Common myeloid progenitor, CD34-positive (primary cell): ENCODE data around the gene MPND.

Experiments used
- CTCF ChIA-PET: fragments of 350-600 bp; sonication (Branson Sonifier 250); formaldehyde crosslinking; loops from one replicate; lab custom pipeline; 2021; ENCODE audit warnings: antibody characterized with exemption; lab: Charles Lee
- POLR2A ChIA-PET: fragments of 350-600 bp; sonication (Branson Sonifier 250); formaldehyde crosslinking; loops from one replicate; lab custom pipeline; 2021; ENCODE audit warnings: antibody characterized with exemption; lab: Charles Lee
- DNase-seq, 3 donors: peaks; one replicate each; pipeline versions ENCODE4 v3.0.0 to v3.0.0-alpha.2; 2013
- H3K27ac ChIP-seq, 2 experiments: 1 replicate in 1 of 2; 2 replicates in 1 of 2; pipeline ENCODE4 v1.7.0; 2013; ENCODE audit warnings: inconsistent platforms in 2 of 2, low read length in 2 of 2, mild to moderate bottlenecking in 2 of 2, low read depth in 1 of 2, moderate library complexity in 1 of 2; ENCODE audit not compliant: severe bottlenecking in 2 of 2, insufficient read depth in 1 of 2, poor library complexity in 1 of 2
- H3K27me3 ChIP-seq, 5 experiments: replicated peaks in 2 of 5; 1 replicate in 3 of 5; 2 replicates in 2 of 5; pipeline versions ENCODE4 v1.6.1 to v1.7.0; 2013; ENCODE audit warnings: low read length in 4 of 5, mild to moderate bottlenecking in 2 of 5, moderate library complexity in 2 of 5, inconsistent platforms in 1 of 5; ENCODE audit not compliant: insufficient read depth in 5 of 5, control insufficient read depth in 4 of 5
- H3K36me3 ChIP-seq, 4 experiments: 1 replicate in 2 of 4; 2 replicates in 2 of 4; pipeline versions ENCODE4 v1.6.1 to v1.7.0; 2013; ENCODE audit warnings: low read length in 3 of 4, control low read depth in 1 of 4, mild to moderate bottlenecking in 1 of 4; ENCODE audit not compliant: control insufficient read depth in 4 of 4, insufficient read depth in 4 of 4
- H3K4me1 ChIP-seq, 4 experiments: 1 replicate in 3 of 4; 2 replicates in 1 of 4; pipeline versions ENCODE4 v1.6.1 to v1.7.1; 2013; ENCODE audit warnings: low read length in 3 of 4, mild to moderate bottlenecking in 3 of 4, control low read depth in 1 of 4, inconsistent platforms in 1 of 4, moderate library complexity in 1 of 4; ENCODE audit not compliant: control insufficient read depth in 4 of 4, insufficient read depth in 4 of 4; ENCODE audit errors: control extremely low read depth in 1 of 4
- H3K4me3 ChIP-seq, 7 experiments: 1 replicate in 4 of 7; 2 replicates in 3 of 7; pipeline versions ENCODE4 v1.5.1 to v1.7.0; 2013; ENCODE audit warnings: mild to moderate bottlenecking in 7 of 7, low read length in 6 of 7, moderate library complexity in 6 of 7, inconsistent platforms in 2 of 7, low read depth in 2 of 7, control low read depth in 1 of 7; ENCODE audit not compliant: insufficient read depth in 4 of 7, control insufficient read depth in 1 of 7; ENCODE audit errors: extremely low read depth in 1 of 7
- H3K9me3 ChIP-seq, 5 experiments: 1 replicate in 4 of 5; 2 replicates in 1 of 5; pipeline versions ENCODE4 v1.6.1 to v1.7.1; 2013; ENCODE audit warnings: low read length in 4 of 5, mild to moderate bottlenecking in 2 of 5, inconsistent platforms in 1 of 5, low read depth in 1 of 5, moderate library complexity in 1 of 5; ENCODE audit not compliant: control insufficient read depth in 4 of 5, insufficient read depth in 2 of 5; ENCODE audit errors: control extremely low read depth in 1 of 5
- WGBS: methylation state at CpG from one replicate; pipeline ENCODE4 v1.1.5; 2013; ENCODE audit not compliant: insufficient coverage; 5-methylcytosine and 5-hydroxymethylcytosine counted together

Gene MPND

DNA sequence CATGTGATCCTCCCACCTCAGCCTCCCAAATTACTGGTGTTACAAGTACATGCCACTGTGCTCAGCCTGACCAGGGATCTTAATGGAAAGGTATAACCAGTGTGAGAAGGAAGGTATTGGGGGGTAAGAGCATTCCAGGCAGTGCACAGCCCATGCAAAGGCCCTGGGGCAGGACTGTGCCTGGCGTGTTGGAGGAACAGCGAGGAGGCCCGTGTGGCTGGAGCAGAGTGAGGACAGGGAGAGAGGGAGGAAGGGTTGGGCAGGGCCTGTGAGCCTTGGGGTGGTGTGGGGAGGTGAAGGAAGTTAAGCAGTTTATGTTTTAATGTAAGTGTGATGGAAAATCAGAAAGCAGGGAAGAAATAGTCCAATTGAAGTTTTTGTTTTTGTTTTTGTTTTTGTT is 42.8 kb upstream of the MPND start:
- H3K36me3 ChIP-seq = peaks cover 0 to 2% (median 0%) of the 10 kb centered on the region in 4 experiments
- no peak for DNase-seq
- H3K4me3 ChIP-seq = no peak overlapping the region
- peaks cover 4 to 30% (median 23%) of the 10 kb centered on the region in 4 experiments for H3K4me1 ChIP-seq
- H3K27ac ChIP-seq = no peak overlapping the region
- POLR2A ChIA-PET = no interaction called here
- H3K27me3 ChIP-seq = no peaks in the 10 kb centered on the region
- CTCF ChIA-PET = no interaction called here
- 80% methylated on average over 3 of the region's 3 CpGs for WGBS
- no peaks in the 10 kb centered on the region for H3K9me3 ChIP-seq

GRCh38 chr19:4301590-4302242 is 41.6 kb upstream of the MPND start:
- DNase-seq = no peak
- POLR2A ChIA-PET = no interaction called here

GRCh38 chr19:4302243-4302640 is 41.1 kb upstream of the MPND start, which contains the start of gene TMIGD2:
TMIGD2 (minus strand) TSS chr19:4302389; CDS start chr19:4302385, 4 bp downstream.
- H3K27ac ChIP-seq = peak within 1 kb of the TSS; percentile 40 to 74
- WGBS = 12% methylated on average over 6 of the region's 8 CpGs
- POLR2A ChIA-PET = no interaction called here

More at GRCh38 chr19:4301590-4302242, 41.6 kb upstream of the MPND start:
- Histone ChIP-seq H3K9me3 (no peaks in the 10 kb centered on the region), H3K27ac (peak overlapping the region; percentile 40 to 74), H3K4me3 (peak overlapping the region in 6 of 7 experiments; percentile 19 to 73 (median 48)), H3K4me1 (peaks cover 4 to 27% (median 23%) of the 10 kb centered on the region in 4 experiments), H3K27me3 (no peaks in the 10 kb centered on the region), H3K36me3 (no peaks in the 10 kb centered on the region)
- CTCF ChIA-PET = interaction anchor here (1.0 to 1.7 kb wide), 2 partner anchors 19 to 35 kb away, joined by 4 read pairs; no protein-coding TSS in a partner anchor
- WGBS = 38% methylated on average over 7 of the region's 13 CpGs

GRCh38 chr19:4303819-4304537 is 39.4 kb upstream of the MPND start:
- Histone ChIP-seq H3K4me3 (peak overlapping the region in 3 of 7 experiments; percentile 8 to 36 (median 28)), H3K27me3 (no peaks in the 10 kb centered on the region), H3K36me3 (no peaks in the 10 kb centered on the region), H3K4me1 (peaks cover 4 to 27% (median 23%) of the 10 kb centered on the region in 4 experiments), H3K9me3 (no peaks in the 10 kb centered on the region), H3K27ac (no peak overlapping the region)
- CTCF ChIA-PET = interaction anchor here (1.0 kb wide), 1 partner anchor 37 kb away, joined by 3 read pairs; no protein-coding TSS in a partner anchor
- 79% methylated on average over 12 of the region's 18 CpGs for WGBS
- no peak for DNase-seq
- POLR2A ChIA-PET = interaction anchor here (1.1 kb wide), 1 partner anchor 18 kb away, joined by 3 read pairs; no protein-coding TSS in a partner anchor

More at GRCh38 chr19:4302243-4302640, 41.1 kb upstream of the MPND start, which contains the start of gene TMIGD2:
- DNase-seq = peak in 2 of 3 donors; percentile 57 to 67
- no peaks in the 10 kb centered on the region for H3K9me3 ChIP-seq
- peaks cover 4 to 27% (median 23%) of the 10 kb centered on the region in 4 experiments for H3K4me1 ChIP-seq
- CTCF ChIA-PET = interaction anchor here (1.0 to 1.7 kb wide), 2 partner anchors 20 to 36 kb away, joined by 4 read pairs; no protein-coding TSS in a partner anchor
- peak within 1 kb of the TSS in 6 of 7 experiments; percentile 19 to 73 (median 48) for H3K4me3 ChIP-seq
- no peaks in the 10 kb centered on the region for H3K27me3 ChIP-seq
- H3K36me3 ChIP-seq = no peaks in the 10 kb centered on the region

DNA sequence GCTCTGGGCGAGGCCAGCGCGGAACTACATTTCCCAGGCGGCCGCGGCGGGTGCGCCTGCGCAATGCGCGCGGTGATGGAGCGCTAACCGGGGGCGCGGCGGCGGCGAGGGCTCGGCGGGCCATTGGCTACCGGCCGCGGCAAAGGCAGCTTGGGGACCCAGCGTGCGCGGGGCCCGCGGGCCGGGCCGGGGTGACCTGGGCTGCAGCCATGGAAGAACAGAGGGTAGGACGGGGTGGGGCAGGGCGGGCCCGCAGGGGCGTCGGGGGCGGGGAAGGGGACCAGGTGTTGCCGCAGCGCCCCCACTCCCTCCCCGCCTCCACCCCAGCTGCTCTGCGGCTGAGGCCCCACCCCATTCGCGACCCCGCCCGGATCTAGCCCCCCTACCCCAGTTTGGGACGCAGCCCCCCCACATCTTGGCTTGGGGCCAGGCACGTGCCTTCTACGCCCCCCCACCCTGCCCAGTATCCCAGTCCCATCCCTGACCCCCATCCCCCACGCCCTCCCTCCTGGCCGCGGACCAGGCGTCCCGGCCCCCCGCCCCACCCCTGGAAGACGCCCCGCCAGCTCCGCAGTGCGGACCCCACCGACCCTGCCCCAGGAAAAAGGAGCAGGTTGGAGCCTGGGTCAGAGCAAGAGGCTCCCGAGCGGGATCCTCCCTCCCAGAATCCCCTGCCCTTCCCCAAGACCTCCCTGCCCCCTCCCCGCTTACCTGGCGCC is 38.7 kb upstream of the MPND start, which contains the start of gene FSD1:
FSD1 (plus strand) TSS at position 61 of the 719 bp plus-strand sequence; CDS start at position 210, 149 bp downstream.
- Histone ChIP-seq H3K4me3 (peak within 1 kb of the TSS in 3 of 7 experiments; percentile 8 to 36 (median 28)), H3K4me1 (peaks cover 4 to 27% (median 23%) of the 10 kb centered on the region in 4 experiments), H3K36me3 (no peaks in the 10 kb centered on the region), H3K9me3 (no peaks in the 10 kb centered on the region), H3K27ac (no peak within 1 kb of the TSS), H3K27me3 (no peaks in the 10 kb centered on the region)
- 8% methylated on average over 26 of the region's 63 CpGs for WGBS
- ChIA-PET POLR2A (interaction anchor here (1.1 kb wide), 1 partner anchor 17 kb away, joined by 3 read pairs; no protein-coding TSS in a partner anchor), CTCF (interaction anchor here (2.8 kb wide), 1 partner anchor 16 kb away, joined by 18 read pairs; no protein-coding TSS in a partner anchor)
- DNase-seq = peak; percentile 52 to 73 (median 69)

DNA sequence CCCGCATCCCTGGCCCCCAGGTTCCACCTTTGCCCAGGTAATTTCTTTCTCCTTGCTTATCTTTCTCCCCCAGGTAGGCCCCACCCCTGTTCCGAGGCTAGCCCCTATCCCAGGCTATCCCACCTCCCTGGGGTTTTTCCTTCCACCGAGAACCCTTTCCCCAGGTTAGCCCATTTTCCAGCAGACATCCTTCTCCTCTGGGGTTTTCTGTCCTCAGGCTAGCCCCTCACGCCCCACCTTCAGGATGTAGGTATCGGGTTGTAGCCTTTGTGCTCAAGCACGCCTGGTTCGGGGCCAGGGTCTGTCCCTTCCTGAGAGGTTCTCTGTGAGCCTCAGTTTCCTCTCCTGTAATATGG is 38.1 kb upstream of the MPND start:
- ChIA-PET POLR2A (no interaction called here), CTCF (interaction anchor here (2.8 kb wide), 1 partner anchor 16 kb away, joined by 18 read pairs; no protein-coding TSS in a partner anchor)
- Histone ChIP-seq H3K27ac (no peak overlapping the region), H3K9me3 (no peaks in the 10 kb centered on the region), H3K4me3 (no peak overlapping the region), H3K4me1 (peaks cover 4 to 27% (median 23%) of the 10 kb centered on the region in 4 experiments), H3K27me3 (no peaks in the 10 kb centered on the region), H3K36me3 (no peaks in the 10 kb centered on the region)
- 87% methylated on average over 6 of the region's 7 CpGs for WGBS
- no peak for DNase-seq
